Neural progenitor cell (in vitro differentiated cells): ENCODE data around the gene OR2T1. TPM values are rescaled to one million over a fixed set of nuclear protein-coding genes. Genes with fewer than 3 reads are reported as not detected.

Experiments used
- DNase-seq: peaks from one replicate; pipeline ENCODE4 v3.0.0-alpha.2; 2016; ENCODE audit warnings: low spot score
- H2AFZ ChIP-seq: fragments of 200-600 bp; sonication (generic); replicated peaks from 2 replicates; pipeline ENCODE4 v1.6.1; 2016; ENCODE audit warnings: antibody characterized with exemption
- H3F3A ChIP-seq: fragments of 200-600 bp; sonication (generic); 2 replicates; pipeline ENCODE4 v1.6.1; 2016; ENCODE audit warnings: antibody characterized with exemption, low read depth
- H3K27ac ChIP-seq: fragments of 200-600 bp; sonication (generic); 2 replicates; pipeline ENCODE4 v1.5.1; 2016; ENCODE audit warnings: mild to moderate bottlenecking
- H3K27me3 ChIP-seq: fragments of 200-600 bp; sonication (generic); 2 replicates; pipeline ENCODE4 v1.6.1; 2016; ENCODE audit warnings: mild to moderate bottlenecking, moderate library complexity
- H3K36me3 ChIP-seq: fragments of 200-600 bp; sonication (generic); 2 replicates; pipeline ENCODE4 v1.5.1; 2016
- H3K4me1 ChIP-seq: fragments of 200-600 bp; sonication (generic); 2 replicates; pipeline ENCODE4 v1.6.1; 2016; ENCODE audit warnings: mixed run types
- H3K4me2 ChIP-seq: fragments of 200-600 bp; sonication (generic); 2 replicates; pipeline ENCODE4 v1.6.1; 2016
- H3K4me3 ChIP-seq: fragments of 200-600 bp; sonication (generic); 2 replicates; pipeline ENCODE4 v1.5.1; 2016
- H3K79me2 ChIP-seq: fragments of 200-600 bp; sonication (generic); 2 replicates; pipeline ENCODE4 v1.6.1; 2016; ENCODE audit warnings: low read depth
- H3K9ac ChIP-seq: fragments of 200-600 bp; sonication (generic); 2 replicates; pipeline ENCODE4 v1.6.1; 2016
- H3K9me3 ChIP-seq: fragments of 200-600 bp; sonication (generic); 2 replicates; pipeline ENCODE4 v1.5.1; 2016; ENCODE audit warnings: low read depth
- H4K20me1 ChIP-seq: fragments of 200-600 bp; sonication (generic); 2 replicates; pipeline ENCODE4 v1.6.1; 2016; ENCODE audit warnings: low read depth
- H3K27ac Mint-ChIP-seq: 3 replicates; pipeline ENCODE4 v1.8.0; 2021; ENCODE audit warnings: mixed read lengths
- H3K27me3 Mint-ChIP-seq: 2 replicates; pipeline ENCODE4 v1.8.0; 2022; ENCODE audit warnings: low read depth, mild to moderate bottlenecking, inconsistent platforms, moderate library complexity, mixed read lengths; ENCODE audit not compliant: insufficient read depth
- H3K36me3 Mint-ChIP-seq: 3 replicates; pipeline ENCODE4 v1.8.0; 2021; ENCODE audit warnings: mixed read lengths
- H3K4me1 Mint-ChIP-seq: 3 replicates; pipeline ENCODE4 v1.8.0; 2021; ENCODE audit warnings: mixed read lengths
- H3K4me3 Mint-ChIP-seq: 3 replicates; pipeline ENCODE4 v1.8.0; 2021; ENCODE audit warnings: mild to moderate bottlenecking, moderate library complexity, mixed read lengths
- H3K9me3 Mint-ChIP-seq: 3 replicates; pipeline ENCODE4 v1.8.0; 2020; ENCODE audit warnings: mixed read lengths
- EZH2 ChIP-seq: fragments of 200-600 bp; sonication (generic); IDR thresholded peaks from 2 replicates; pipeline ENCODE4 v1.6.1; 2017; ENCODE audit warnings: antibody characterized with exemption, mild to moderate bottlenecking, moderate library complexity
- EZH2phosphoT487 ChIP-seq: fragments of 200-600 bp; sonication (generic); IDR thresholded peaks from 2 replicates; pipeline ENCODE4 v1.6.1; 2017; ENCODE audit warnings: antibody characterized with exemption
- total RNA-seq: library from RNA; depleted of rRNA; stranded (reverse); fragments of >200 nt; gene quantifications from 2 replicates; pipeline ENCODE4 v1.2.3, GENCODE V29; 2015; ENCODE audit warnings: low replicate concordance
- TF ChIP-seq, protein P1 (sequence below): fragments of 200-600 bp; sonication (generic); IDR thresholded peaks from 2 replicates; pipeline ENCODE4 v1.5.1; 2017; ENCODE audit warnings: antibody characterized with exemption, mild to moderate bottlenecking

The OR2T1 gene
- total RNA-seq, 1 donor from 2014 or later, result not detected

DNA sequence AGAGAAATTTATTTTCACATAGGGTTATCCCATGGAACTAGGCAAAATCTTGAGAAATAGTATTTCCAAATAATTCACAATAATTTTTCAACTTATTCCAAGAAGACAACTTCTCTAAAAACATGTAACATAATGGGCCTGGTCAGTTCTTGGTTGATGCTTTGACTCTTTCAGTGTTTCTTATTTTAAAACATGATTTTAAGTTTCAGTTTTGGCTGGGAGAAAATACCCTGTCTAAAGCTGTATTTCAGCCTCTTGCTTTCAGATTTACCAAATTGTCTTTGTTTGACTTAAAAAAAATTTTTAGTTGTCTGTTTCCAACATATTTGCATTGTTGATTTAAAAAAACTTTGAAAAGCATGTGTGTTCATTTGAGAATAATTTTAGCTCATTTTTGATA lies 36.2 kb upstream of the OR2T1 start:
- Mint-ChIP-seq H3K9me3 (peaks cover 47% of the 10 kb centered on the region), H3K4me1 (no peaks in the 10 kb centered on the region)

DNA sequence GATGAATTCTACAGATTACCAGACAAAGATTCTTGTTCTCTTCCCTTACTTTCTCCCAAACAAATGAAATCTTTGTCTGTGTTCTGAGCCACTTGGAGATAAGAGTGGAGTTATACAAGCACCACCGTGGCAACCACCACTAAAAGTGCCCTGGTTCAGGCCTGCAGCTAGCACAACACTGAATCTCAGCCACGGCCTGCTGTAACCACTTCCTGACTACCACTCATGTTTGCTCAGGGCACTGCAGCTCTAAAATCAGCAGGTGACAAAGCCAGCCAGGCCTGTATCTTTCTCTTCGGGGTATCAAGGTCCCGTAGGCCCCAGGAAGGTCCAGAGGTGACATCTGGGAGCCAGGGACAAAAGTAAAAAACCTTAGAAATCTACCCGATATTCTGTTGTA lies 30.5 kb upstream of the OR2T1 start:
- H3K27me3 ChIP-seq, result no peaks in the 10 kb centered on the region
- no peak overlapping the region for H3K4me2 ChIP-seq
- DNase-seq, result no peak
- H3K9ac ChIP-seq, result no peak overlapping the region
- H3F3A ChIP-seq, result no peaks in the 10 kb centered on the region
- H2AFZ ChIP-seq, result no peak overlapping the region
- H3K36me3 ChIP-seq, result no peaks in the 10 kb centered on the region
- no peak overlapping the region for H3K27ac ChIP-seq
- Mint-ChIP-seq H3K27me3 (no peaks in the 10 kb centered on the region), H3K27ac (no peak overlapping the region), H3K36me3 (no peaks in the 10 kb centered on the region), H3K4me1 (no peaks in the 10 kb centered on the region), H3K4me3 (no peak overlapping the region), H3K9me3 (peaks cover 46% of the 10 kb centered on the region)
- H4K20me1 ChIP-seq, result no peaks in the 10 kb centered on the region
- H3K4me3 ChIP-seq, result no peak overlapping the region
- peaks cover 32% of the 10 kb centered on the region for H3K9me3 ChIP-seq
- TF ChIP-seq EZH2phosphoT487, result no peak
- TF ChIP-seq, protein P1, sequence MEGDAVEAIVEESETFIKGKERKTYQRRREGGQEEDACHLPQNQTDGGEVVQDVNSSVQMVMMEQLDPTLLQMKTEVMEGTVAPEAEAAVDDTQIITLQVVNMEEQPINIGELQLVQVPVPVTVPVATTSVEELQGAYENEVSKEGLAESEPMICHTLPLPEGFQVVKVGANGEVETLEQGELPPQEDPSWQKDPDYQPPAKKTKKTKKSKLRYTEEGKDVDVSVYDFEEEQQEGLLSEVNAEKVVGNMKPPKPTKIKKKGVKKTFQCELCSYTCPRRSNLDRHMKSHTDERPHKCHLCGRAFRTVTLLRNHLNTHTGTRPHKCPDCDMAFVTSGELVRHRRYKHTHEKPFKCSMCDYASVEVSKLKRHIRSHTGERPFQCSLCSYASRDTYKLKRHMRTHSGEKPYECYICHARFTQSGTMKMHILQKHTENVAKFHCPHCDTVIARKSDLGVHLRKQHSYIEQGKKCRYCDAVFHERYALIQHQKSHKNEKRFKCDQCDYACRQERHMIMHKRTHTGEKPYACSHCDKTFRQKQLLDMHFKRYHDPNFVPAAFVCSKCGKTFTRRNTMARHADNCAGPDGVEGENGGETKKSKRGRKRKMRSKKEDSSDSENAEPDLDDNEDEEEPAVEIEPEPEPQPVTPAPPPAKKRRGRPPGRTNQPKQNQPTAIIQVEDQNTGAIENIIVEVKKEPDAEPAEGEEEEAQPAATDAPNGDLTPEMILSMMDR, result no peak
- TF ChIP-seq EZH2, result no peak
- H3K79me2 ChIP-seq, result no peaks in the 10 kb centered on the region
- no peaks in the 10 kb centered on the region for H3K4me1 ChIP-seq

More for the DNA sequence above, 36.2 kb upstream of the OR2T1 start:
- no peak overlapping the region for H3K9ac ChIP-seq
- H3K79me2 ChIP-seq, result no peaks in the 10 kb centered on the region
- no peak overlapping the region for H3K27ac ChIP-seq
- H3K4me3 ChIP-seq, result no peak overlapping the region
- H3K27me3 Mint-ChIP-seq, result peaks cover 2% of the 10 kb centered on the region
- no peak overlapping the region for H3K27ac Mint-ChIP-seq
- no peak for TF ChIP-seq EZH2
- no peak for TF ChIP-seq EZH2phosphoT487
- TF ChIP-seq, protein P1, result no peak
- DNase-seq, result no peak
- H3F3A ChIP-seq, result no peaks in the 10 kb centered on the region
- no peak overlapping the region for H3K4me2 ChIP-seq
- H3K4me3 Mint-ChIP-seq, result no peak overlapping the region
- no peaks in the 10 kb centered on the region for H4K20me1 ChIP-seq
- no peaks in the 10 kb centered on the region for H3K36me3 Mint-ChIP-seq
- H3K4me1 ChIP-seq, result no peaks in the 10 kb centered on the region
- no peaks in the 10 kb centered on the region for H3K27me3 ChIP-seq
- peaks cover 33% of the 10 kb centered on the region for H3K9me3 ChIP-seq
- H3K36me3 ChIP-seq, result no peaks in the 10 kb centered on the region
- H2AFZ ChIP-seq, result no peak overlapping the region

DNA sequence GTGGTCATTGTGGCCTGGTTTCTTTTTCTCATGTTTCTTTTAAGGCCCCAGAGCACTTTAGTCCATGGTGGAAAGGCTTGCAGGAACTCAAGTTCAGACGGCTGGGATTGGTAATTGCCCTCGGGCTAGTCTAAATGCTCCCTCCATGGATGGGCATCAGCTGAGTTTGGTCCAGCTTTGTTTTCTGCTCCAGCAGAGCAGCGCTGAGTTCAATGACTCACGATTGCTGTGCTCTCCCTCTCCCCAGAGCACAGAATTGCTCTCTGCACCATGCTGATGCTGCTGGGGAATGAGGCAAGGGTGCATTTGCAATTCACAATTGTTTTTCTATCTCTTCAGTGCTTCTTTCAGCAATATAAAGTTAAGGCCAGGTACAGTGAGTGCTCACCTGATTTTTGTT lies 29.1 kb upstream of the OR2T1 start:
- H3K4me1 Mint-ChIP-seq, result no peaks in the 10 kb centered on the region
- H3K4me2 ChIP-seq, result no peak overlapping the region
- H2AFZ ChIP-seq, result no peak overlapping the region
- H3K27ac ChIP-seq, result no peak overlapping the region
- H3K9ac ChIP-seq, result no peak overlapping the region
- no peaks in the 10 kb centered on the region for H3K79me2 ChIP-seq
- no peak for TF ChIP-seq EZH2phosphoT487
- TF ChIP-seq EZH2, result no peak
- H3K36me3 ChIP-seq, result no peaks in the 10 kb centered on the region
- H4K20me1 ChIP-seq, result no peaks in the 10 kb centered on the region
- H3K27ac Mint-ChIP-seq, result no peak overlapping the region
- no peaks in the 10 kb centered on the region for H3K27me3 Mint-ChIP-seq
- no peak overlapping the region for H3K4me3 ChIP-seq
- no peaks in the 10 kb centered on the region for H3K4me1 ChIP-seq
- no peaks in the 10 kb centered on the region for H3K36me3 Mint-ChIP-seq
- no peak for DNase-seq
- H3K27me3 ChIP-seq, result no peaks in the 10 kb centered on the region
- no peaks in the 10 kb centered on the region for H3F3A ChIP-seq
- peaks cover 43% of the 10 kb centered on the region for H3K9me3 Mint-ChIP-seq
- H3K4me3 Mint-ChIP-seq, result no peak overlapping the region
- H3K9me3 ChIP-seq, result peaks cover 34% of the 10 kb centered on the region

DNA sequence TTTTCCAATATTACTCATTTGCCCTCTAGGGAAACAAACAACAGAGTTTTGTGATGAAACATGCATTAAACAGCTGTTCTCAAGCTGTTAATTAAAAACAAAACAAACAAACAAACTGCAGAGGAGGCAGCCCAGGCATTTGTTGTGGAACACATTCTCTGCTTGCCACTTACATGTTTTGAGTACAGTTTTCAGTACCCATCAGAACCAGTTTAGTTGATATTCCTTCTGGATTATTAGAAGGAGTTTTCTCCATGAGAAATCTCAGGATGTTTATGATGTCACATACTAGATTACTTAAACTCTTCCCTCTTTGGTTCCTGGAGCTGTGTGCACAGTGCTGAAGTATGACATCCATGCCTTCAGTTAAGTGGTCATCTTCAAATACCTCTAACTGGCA lies 27.4 kb upstream of the OR2T1 start, which contains the start of gene OR2T6:
Gene OR2T6 (plus strand): TSS at position 301 of the 400 bp plus-strand sequence. CDS start 11,863 bp downstream, outside the sequence.
- Histone ChIP-seq H2AFZ (no peak within 1 kb of the TSS), H3K79me2 (no peaks in the 10 kb centered on the region), H3K27me3 (no peaks in the 10 kb centered on the region), H4K20me1 (no peaks in the 10 kb centered on the region), H3K9ac (no peak within 1 kb of the TSS), H3K4me2 (no peak within 1 kb of the TSS), H3F3A (no peaks in the 10 kb centered on the region), H3K36me3 (no peaks in the 10 kb centered on the region), H3K4me1 (no peaks in the 10 kb centered on the region), H3K9me3 (peaks cover 29% of the 10 kb centered on the region), H3K4me3 (no peak within 1 kb of the TSS), H3K27ac (no peak within 1 kb of the TSS)
- H3K4me1 Mint-ChIP-seq, result no peaks in the 10 kb centered on the region
- TF ChIP-seq EZH2phosphoT487 (no peak), EZH2 (no peak)
- TF ChIP-seq, protein P1, result no peak
- no peaks in the 10 kb centered on the region for H3K27me3 Mint-ChIP-seq
- DNase-seq, result no peak
- no peak within 1 kb of the TSS for H3K27ac Mint-ChIP-seq
- H3K4me3 Mint-ChIP-seq, result no peak within 1 kb of the TSS
- peaks cover 34% of the 10 kb centered on the region for H3K9me3 Mint-ChIP-seq
- H3K36me3 Mint-ChIP-seq, result no peaks in the 10 kb centered on the region
